Mucosa of stomach (tissue), 1 donor: ENCODE results near the gene DSCAML1.

ENCODE experiments used
- H3K27me3 ChIP-seq: one replicate; pipeline ENCODE4 v1.7.0; 2013; ENCODE audit warnings: mild to moderate bottlenecking, low read length; ENCODE audit not compliant: control insufficient read depth, insufficient read depth
- H3K36me3 ChIP-seq: one replicate; pipeline ENCODE4 v1.7.0; 2013; ENCODE audit warnings: low read length; ENCODE audit not compliant: control insufficient read depth, insufficient read depth
- H3K4me1 ChIP-seq: one replicate; pipeline ENCODE4 v1.7.0; 2013; ENCODE audit warnings: mild to moderate bottlenecking, low read length; ENCODE audit not compliant: control insufficient read depth, insufficient read depth
- H3K4me3 ChIP-seq: one replicate; pipeline ENCODE4 v1.7.0; 2013; ENCODE audit warnings: low read length
- H3K9ac ChIP-seq: one replicate; pipeline ENCODE4 v1.7.0; 2013; ENCODE audit warnings: mild to moderate bottlenecking, low read length, moderate library complexity
- H3K9me3 ChIP-seq: one replicate; pipeline ENCODE4 v1.7.0; 2013; ENCODE audit warnings: mild to moderate bottlenecking, low read length, moderate library complexity; ENCODE audit not compliant: control insufficient read depth
- donor health status: Pancreatic carcinoma.

Gene DSCAML1

GRCh38 chr11:117476531-117477142, 320.4 kb downstream of the DSCAML1 start:
- Histone ChIP-seq H3K4me1 (no peaks in the 10 kb centered on the region), H3K27me3 (no peaks in the 10 kb centered on the region), H3K36me3 (no peaks in the 10 kb centered on the region), H3K9ac (no peak overlapping the region), H3K9me3 (no peaks in the 10 kb centered on the region), H3K4me3 (no peak overlapping the region)

- Histone ChIP-seq H3K4me1 (no peaks in the 10 kb centered on the region), H3K9ac (no peak overlapping the region), H3K9me3 (no peaks in the 10 kb centered on the region), H3K36me3 (no peaks in the 10 kb centered on the region), H3K4me3 (no peak overlapping the region), H3K27me3 (no peaks in the 10 kb centered on the region)
Observed at GRCh38 chr11:117475716-117476530, 321.1 kb downstream of the DSCAML1 start.

DNA sequence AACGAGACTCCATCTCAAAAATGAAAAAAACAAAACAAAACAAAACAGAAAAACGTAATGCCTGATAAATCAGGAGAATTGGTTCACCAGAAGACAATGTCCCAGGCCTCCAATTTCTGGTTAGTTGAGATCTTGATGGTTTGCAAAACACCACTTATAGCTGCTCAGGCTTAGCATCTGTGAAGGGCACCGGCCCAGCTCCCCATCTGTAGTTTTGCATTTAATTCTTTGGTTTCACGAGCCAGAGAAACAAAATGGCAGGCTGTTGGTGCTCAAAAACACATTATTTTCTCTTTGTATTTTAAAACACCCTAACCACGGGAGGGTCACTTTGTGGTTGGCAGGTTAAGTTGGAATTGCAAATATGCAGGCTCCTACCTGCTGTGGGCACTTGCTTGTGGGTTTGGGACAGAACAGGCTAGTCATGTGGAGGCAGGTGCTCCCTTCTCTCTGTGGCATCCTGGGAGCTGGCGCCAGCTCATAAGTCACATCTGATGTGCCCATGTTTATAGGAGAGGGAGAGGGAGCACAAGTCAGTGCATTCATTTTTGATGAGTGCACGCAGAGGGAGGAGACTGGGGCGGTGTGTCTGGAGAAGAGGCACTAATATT, 323.4 kb downstream of the DSCAML1 start:
- H3K4me3 ChIP-seq: no peak overlapping the region
- H3K36me3 ChIP-seq: no peaks in the 10 kb centered on the region

GRCh38 chr11:117471776-117472175, 325.2 kb downstream of the DSCAML1 start:
- H3K9me3 ChIP-seq: no peaks in the 10 kb centered on the region
- H3K27me3 ChIP-seq: no peaks in the 10 kb centered on the region
- H3K4me1 ChIP-seq: no peaks in the 10 kb centered on the region
- H3K36me3 ChIP-seq: no peaks in the 10 kb centered on the region
- no peak overlapping the region for H3K4me3 ChIP-seq
- H3K9ac ChIP-seq: no peak overlapping the region

More for the DNA sequence above, 323.4 kb downstream of the DSCAML1 start:
- Histone ChIP-seq H3K27me3 (no peaks in the 10 kb centered on the region), H3K9me3 (no peaks in the 10 kb centered on the region), H3K4me1 (no peaks in the 10 kb centered on the region), H3K9ac (no peak overlapping the region)

DNA sequence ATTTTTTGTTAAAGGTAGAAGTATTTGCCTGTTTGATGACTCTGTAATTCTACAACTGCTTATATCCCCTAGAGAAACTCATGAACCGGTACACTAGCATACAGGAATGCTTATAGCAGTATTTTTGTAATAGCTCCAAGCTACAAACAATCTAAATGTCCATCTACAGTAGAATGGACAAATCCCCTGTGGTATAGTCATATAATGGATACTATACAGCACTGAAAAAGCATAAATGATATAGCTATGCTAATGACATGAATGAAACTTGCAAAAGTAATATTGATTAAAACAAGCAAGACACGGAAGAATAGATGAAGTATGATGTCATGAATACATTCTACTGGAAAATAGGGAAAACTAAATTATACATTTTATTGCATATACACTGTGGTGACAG, 326.4 kb downstream of the DSCAML1 start:
- H3K4me1 ChIP-seq: no peaks in the 10 kb centered on the region

DNA sequence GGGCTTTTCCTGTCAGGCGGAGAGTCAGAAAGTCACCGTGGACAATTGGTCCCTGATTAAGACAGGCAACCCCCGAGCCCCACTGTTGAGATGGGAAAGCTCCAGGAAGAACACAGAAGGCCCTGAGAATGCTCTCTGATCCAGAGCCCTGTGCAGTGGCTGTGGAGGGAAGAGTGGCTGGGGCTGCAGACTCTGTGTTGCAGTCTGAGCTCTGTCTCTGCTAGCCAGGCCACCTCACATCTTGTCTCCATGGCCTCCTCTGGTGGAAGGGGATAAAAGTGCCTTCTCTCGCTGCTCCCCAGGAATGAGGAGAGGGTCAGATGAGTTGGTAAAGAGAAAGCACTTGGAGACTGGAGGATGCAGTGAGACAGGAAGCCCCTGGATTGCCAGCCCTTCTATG, 328.1 kb downstream of the DSCAML1 start:
- H3K4me1 ChIP-seq: no peaks in the 10 kb centered on the region
- H3K36me3 ChIP-seq: no peaks in the 10 kb centered on the region
- no peak overlapping the region for H3K9ac ChIP-seq
- no peak overlapping the region for H3K4me3 ChIP-seq
- no peaks in the 10 kb centered on the region for H3K27me3 ChIP-seq
- H3K9me3 ChIP-seq: no peaks in the 10 kb centered on the region

More for the DNA sequence above, 326.4 kb downstream of the DSCAML1 start:
- Histone ChIP-seq H3K27me3 (no peaks in the 10 kb centered on the region), H3K4me3 (no peak overlapping the region), H3K9me3 (no peaks in the 10 kb centered on the region), H3K36me3 (no peaks in the 10 kb centered on the region), H3K9ac (no peak overlapping the region)

- Histone ChIP-seq H3K36me3 (no peaks in the 10 kb centered on the region), H3K9me3 (no peaks in the 10 kb centered on the region), H3K4me3 (no peak overlapping the region), H3K27me3 (no peaks in the 10 kb centered on the region), H3K4me1 (no peaks in the 10 kb centered on the region), H3K9ac (no peak overlapping the region)
Observed at GRCh38 chr11:117467770-117468169, 329.2 kb downstream of the DSCAML1 start.

DNA sequence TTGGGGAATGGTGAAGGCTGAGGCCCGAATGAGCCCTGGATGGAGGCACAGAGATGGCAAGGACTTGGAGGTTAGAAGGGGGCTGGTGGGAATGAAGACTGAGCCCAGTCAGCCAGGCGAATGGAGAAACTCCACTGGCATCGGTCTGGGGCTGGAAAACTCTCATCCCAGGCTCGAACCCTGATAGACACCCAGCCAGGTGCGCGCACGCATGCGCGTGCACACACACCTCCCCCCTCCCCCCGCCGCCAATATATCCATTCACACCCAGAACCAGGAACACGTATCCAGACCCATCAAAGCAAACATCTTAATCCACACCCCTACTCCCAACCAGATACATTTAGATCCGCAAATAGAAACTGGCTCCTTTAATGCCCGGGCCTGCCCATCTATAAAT, 330.1 kb downstream of the DSCAML1 start:
- Histone ChIP-seq H3K36me3 (no peaks in the 10 kb centered on the region), H3K9me3 (no peaks in the 10 kb centered on the region), H3K4me3 (no peak overlapping the region), H3K27me3 (no peaks in the 10 kb centered on the region), H3K4me1 (no peaks in the 10 kb centered on the region), H3K9ac (no peak overlapping the region)

- Histone ChIP-seq H3K9me3 (no peaks in the 10 kb centered on the region), H3K27me3 (no peaks in the 10 kb centered on the region), H3K4me1 (no peaks in the 10 kb centered on the region), H3K36me3 (no peaks in the 10 kb centered on the region), H3K9ac (no peak overlapping the region), H3K4me3 (no peak overlapping the region)
Observed at GRCh38 chr11:117465236-117465997, 331.6 kb downstream of the DSCAML1 start.

DNA sequence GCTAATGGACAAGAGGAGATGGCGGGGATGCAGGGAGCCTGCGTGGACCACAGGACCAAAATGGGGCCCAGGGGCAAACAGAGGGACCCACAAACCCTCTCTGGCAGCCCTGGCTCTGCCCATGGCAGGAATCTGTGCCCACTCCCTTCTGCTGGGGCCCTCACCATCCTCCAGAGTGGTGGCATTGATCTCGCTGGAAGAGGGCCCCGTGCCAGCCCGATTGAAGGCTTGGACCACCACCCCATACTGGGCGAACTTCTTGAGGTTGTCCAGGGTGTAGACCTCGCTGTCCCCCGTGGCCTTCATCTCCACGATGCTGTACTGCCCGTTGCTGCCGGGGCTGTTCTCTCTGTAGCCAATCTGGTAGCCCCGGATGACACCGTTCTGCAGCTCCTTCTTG, 332.2 kb downstream of the DSCAML1 start:
- H3K27me3 ChIP-seq: no peaks in the 10 kb centered on the region
- H3K9me3 ChIP-seq: no peaks in the 10 kb centered on the region
- H3K4me3 ChIP-seq: no peak overlapping the region
- no peak overlapping the region for H3K9ac ChIP-seq
- no peaks in the 10 kb centered on the region for H3K4me1 ChIP-seq
- no peaks in the 10 kb centered on the region for H3K36me3 ChIP-seq

GRCh38 chr11:117462864-117463247, 334.2 kb downstream of the DSCAML1 start:
- Histone ChIP-seq H3K36me3 (no peaks in the 10 kb centered on the region), H3K4me1 (no peaks in the 10 kb centered on the region), H3K9ac (no peak overlapping the region), H3K27me3 (no peaks in the 10 kb centered on the region), H3K9me3 (no peaks in the 10 kb centered on the region), H3K4me3 (no peak overlapping the region)
